Smooth muscle cell of the brain vasculature (primary cell): ENCODE results near the gene XPO6.

Source experiments
- DNase-seq: peaks from one replicate; pipeline ENCODE4 v3.0.0-alpha.2; 2012; ENCODE audit warnings: low read depth, low spot score

The XPO6 gene

DNA sequence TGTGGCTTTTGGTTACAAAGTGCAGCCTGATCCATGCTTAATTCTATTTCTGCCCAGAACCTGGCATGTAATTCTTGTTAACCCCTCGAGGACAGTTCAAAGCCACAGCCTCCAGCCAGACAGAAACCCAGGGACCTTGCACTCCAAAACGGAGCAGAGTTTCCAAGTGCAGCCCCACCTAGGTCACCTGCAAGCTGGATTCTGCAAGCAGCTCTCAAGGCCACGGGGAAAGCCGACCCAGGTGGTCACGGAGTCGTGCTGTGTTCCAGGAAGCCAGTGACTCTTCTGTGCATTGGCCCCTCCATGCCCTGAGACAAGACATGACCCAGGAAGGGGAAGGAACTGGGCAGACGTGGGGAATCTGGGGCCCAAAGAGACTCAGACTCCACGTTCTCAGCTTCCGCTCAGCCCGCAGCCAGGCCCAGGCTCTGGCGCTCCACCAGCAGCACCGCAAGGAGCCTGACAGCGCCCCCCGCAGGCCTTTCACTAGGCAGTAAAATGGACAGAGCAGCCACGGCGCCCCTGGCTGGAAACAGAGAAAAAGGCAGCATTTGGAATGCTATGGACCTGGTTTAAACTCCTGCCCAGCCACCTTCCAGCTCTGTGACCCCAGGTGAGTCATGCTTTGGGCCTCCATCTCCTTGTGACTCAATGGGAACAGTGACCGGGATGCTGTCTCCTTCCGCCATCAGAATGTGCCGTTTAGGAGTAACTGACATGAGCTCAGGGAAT is 121.0 kb downstream of the XPO6 start:
- DNase-seq, result no peak

- no peak for DNase-seq
Observed at GRCh38 chr16:28089992-28090365, 121.8 kb downstream of the XPO6 start.

GRCh38 chr16:28089205-28089991 is 122.4 kb downstream of the XPO6 start:
- DNase-seq, result no peak

DNA sequence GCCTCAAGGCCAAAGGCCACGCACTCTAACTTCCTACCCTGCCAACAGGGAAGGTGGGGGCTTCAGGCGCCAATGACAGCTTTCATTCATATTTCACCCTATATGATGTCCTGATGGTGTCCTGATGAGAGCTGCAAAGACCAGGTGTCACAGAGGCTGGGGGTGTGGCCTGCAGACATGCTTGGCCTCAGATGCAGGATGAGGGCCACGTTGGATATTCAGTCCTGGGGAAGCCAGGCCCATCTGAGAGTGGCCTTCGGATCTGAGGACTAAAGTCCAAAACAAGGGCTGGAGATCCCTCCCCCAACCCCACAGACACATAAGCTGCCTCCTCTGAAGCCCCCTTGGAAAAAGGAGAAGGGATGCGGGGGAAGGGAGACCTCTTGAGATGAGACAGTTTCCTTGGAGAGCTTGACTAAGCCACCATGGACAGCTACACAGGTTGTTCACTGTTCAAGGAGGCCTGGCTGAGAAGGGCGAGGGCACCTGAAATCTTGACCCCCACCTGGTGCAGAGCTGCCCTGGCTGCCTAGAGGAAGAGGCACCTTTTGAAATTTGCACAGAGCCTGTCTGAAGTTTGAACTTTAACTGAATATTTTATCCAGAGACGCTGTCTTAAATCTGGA is 124.0 kb downstream of the XPO6 start:
- DNase-seq, result no peak

DNA sequence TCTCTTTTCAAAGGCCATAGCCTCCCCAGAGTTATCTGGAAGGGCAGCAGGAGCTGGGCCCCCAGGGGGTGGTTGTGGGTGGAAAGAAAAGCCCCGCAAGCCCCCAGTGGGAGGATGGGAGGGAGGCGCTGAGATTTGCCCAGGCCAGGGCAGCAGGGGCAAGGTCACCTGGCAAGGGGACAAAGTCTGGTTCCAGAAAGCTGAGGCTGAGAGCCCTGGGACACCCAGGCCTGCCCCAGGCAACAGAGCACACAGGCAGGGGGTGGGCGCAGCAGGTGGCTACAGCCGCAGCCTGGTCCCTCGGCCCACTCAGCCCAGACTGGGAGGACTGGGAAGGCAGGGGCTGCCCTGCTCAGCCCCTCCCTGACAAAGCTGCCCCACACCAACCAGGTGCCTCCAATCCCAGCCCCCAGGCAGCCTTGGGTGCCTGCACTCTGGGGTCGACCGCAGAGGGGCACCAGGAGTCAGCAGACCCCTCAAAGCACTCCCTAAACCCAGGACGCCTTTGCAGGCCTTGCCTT is 124.6 kb downstream of the XPO6 start:
- no peak for DNase-seq

GRCh38 chr16:28086186-28087139 is 125.3 kb downstream of the XPO6 start:
- DNase-seq, result no peak

GRCh38 chr16:28085389-28086171 is 126.2 kb downstream of the XPO6 start:
- DNase-seq, result no peak

DNA sequence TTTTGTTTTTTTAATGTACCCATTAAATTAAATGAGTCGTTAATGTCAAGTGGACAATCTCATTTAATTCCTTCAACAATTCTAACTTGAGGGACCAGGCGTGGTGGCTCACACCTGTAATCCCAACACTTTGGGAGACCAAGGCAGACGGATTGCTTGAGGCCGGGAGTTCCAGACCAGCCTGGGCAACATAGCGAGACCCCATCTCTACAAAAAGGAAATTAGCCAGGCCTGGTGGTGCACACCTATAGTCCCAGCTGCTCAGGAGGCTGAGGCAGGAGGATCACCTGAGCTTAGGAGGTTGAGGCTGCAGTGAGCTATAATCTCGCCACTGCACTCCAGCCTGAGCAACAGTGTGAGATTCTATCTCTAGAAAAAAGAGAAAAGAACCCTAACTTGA is 127.6 kb downstream of the XPO6 start:
- no peak for DNase-seq

DNA sequence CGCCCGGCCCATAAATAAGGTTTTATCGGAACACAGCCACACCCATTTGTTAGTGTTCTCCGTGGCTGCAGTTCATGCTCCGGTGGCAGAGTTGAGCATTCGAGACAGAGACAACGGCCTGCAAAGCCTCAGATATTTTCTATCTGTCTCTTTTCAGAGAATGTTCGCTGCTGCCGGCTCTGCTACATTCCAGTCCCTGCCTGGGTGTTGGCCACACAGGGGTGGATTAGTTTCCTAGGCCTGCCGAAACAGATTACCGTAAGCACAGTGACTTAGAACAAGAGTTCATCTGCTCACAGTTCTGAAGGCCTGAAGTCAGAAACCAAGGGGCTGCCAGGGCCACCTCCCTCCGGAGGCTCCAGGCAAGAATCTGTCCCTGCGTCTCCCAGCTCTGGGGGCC is 129.1 kb downstream of the XPO6 start:
- no peak for DNase-seq

DNA sequence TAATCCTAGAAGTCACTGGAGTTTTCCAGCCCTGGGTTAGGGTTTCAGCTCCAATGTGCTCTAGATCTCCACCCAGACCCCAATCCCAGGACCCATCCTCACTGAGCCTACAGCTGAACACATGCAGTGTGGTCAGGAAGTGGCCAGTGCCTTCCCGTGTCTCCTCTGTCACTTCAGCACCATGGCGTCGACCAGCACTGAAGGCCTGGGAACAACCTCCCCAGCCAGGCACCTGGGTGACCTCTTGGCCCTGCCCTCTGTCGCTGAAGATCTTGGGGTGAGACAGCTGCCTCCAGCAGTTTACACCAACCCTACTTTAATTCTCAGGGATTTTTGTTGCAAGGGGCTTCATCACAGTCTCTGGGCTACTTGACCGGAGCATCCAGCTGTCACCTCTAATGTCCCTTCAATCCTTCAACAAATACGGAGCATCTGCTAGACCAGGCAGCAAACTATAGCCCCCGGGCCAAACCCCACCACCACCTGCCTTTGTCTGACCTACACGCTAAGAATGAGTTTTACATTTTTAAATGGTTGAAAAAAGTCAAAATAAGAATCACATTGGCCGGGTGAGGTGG is 130.3 kb downstream of the XPO6 start:
- DNase-seq, result no peak

- DNase-seq, result no peak
Observed at GRCh38 chr16:28078261-28078660, 133.5 kb downstream of the XPO6 start.

DNA sequence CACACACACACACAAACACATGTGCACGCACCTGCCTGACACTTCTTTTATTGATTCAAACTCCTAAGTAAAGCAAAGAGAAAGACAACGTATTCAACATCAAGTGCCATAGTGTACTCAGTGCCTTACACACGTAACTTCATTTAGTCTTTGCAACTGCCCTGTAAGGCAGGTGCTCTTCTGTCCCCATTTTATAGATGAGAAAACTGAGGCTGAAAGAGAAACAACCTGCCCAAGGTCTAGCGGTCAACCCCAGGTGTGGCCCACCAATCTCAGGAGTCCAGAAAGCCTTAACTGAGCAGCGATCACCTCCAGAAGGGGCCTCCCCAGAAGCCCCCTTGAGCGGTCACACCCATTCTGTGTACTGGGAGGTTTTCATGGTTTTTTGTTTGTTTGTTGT is 137.9 kb downstream of the XPO6 start:
- no peak for DNase-seq

DNA sequence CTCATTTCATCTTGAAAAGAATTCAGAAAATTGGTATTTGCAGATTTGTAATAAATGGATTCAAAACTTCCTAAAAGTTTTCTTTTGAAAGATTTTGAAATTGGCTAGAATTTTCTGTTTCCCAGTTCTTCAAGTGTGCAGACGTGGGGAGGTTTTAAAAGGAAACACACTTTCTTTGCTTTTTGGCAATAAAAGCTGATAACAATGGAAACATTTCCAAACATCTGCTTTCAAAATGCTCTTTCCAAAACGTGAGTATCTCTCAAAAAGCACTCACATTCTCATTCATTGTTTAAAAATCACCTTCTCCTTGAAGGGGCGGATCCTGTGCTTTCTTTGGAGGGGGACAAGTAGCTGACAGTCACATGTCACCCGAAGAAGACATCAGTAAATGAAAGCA is 139.7 kb downstream of the XPO6 start:
- no peak for DNase-seq

DNA sequence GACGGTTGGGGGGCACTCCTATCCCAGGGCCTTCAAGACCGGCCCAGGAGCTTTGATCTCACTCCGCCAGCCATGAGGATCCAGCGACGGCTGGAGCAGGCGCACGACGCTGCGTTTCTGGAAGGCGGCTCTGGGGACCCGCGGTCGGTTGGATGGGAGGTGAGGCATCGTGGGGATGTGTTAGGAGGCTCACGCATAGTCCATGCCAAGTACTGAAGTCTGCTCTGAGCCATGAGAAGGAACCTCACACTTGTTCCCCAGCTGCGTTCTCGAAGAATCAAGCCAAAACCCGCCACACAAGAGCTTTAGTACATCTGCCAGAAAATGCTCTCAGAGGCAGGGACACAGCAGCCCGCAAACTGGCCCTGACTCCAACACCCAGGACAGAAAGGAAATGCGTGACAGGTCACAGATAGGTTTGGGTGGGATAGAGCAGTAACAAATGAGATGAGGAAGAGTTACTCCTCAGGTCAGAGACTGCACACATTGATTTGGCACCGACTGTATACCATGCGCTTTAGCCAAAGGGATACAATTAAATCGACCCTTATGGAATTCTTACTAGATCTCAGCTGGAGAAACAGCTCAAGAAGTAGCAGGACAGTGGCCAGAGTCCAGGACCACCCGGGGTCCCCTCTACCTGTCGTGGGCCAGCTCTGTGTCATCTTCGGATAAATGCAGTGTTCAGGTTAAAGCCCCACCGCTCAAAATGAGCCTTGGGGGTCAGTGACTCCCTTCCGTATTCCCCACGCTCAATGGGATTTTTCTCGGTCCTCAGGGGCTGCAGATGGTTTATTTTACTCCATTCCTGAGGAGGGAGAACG is 141.6 kb downstream of the XPO6 start:
- no peak for DNase-seq

GRCh38 chr16:28068976-28069375 is 142.8 kb downstream of the XPO6 start:
- no peak for DNase-seq

DNA sequence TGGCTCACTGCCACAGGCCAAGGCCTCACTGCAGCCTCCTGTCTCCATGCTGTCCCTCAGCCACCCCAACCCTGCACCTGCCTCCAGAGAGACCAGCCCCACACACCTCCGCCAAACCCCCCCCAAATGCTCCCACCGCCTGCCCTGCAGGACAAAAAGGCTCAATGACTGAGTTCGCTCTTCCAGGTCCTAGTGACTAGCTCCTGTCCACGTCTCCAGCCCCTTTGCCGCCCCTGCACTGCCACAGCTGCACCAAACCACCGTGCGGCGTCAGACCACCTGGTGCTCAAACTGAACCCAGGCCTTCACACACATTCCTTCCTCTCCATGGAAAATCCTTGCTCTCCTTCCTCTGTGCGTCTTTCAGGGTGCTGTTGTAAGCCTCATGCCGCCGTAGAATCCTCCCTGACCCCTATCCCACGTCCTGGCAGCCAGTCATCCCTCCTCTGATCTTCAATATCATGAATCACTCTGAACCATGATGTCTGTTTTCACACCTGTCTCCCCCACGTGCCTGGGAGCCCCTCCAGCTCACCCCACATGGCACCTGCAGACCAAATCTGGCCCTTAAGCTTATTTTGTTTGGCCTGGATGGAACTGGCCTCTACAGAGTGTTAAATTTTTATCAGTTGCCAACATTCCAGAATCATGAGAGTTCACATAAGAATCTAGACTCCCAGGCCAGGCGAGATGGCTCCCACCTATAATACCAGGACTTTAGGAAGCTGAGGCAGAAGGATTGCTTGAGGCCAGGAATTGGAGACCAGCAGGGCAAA is 144.0 kb downstream of the XPO6 start:
- DNase-seq, result peak; percentile 17

DNA sequence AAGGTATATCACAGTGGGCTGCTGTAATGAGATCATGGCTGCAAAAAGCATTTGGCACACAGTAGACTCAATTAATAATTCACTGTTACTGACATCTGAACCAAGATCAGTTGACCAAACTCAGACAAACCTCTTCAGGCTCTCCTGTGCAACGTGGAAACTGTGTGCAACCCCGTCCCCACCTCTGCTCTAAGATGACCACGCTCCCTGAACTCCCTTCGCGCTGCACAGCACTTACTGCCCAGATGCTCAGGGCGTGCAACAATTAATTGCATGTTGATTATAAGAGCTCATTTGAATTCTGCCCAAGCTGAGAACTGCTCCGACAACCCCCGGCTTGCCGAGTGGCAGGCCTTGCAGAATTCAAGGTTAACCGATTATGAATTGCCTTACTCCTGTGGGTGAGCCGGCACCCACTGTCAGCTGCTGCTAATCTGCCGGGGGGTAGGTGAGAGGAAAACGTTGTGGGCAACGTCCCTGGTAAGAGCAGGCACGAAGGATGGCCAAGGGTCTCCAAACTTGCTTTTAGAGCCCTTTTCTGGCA is 147.0 kb downstream of the XPO6 start:
- no peak for DNase-seq

DNA sequence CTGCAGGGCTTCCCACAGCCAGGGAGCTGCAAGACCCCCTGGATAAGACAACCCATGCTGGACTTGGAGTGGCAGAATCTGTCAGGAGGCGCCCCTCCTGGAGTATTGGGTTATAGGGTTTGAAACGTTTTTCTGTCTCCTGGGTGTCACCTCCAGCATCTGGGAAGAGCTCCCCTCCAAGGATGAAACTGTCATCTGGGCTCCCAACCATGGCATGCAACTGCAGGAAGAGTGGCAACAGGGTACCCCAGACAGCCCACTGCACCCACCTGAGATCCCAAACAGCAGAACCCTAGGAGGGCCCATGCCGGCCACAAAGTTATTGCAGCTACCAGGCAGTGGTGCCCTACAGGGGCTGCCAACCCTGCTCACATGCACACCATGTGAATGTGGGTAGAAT is 147.6 kb downstream of the XPO6 start:
- no peak for DNase-seq
